ENCODE measurements around the gene NAV2. TPM values are rescaled to one million over a fixed set of nuclear protein-coding genes. Genes with fewer than 3 reads are reported as not detected.
A peak's percentile ranks its signal among the peaks of the same experiment; 100 is the strongest.

Gene NAV2
- total RNA-seq, 1 donor, result 11.2 TPM

DNA sequence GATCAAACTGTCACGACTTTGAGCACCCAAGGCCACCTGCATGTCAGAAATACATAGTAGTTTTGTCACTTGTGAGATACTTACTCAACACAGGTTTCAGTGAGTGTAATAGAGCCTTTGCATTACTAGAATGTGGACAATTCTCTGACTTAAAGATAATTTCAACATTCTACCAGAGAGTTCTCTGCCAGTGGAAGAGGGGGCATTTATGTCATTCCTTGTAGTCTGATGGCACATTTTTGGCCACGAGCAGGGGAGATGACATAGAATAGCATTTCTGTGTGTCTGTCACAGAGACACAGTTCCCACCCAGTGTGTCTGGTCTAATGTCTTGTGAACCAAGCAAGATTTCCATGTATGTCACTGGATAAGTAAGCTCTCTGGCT lies 335.1 kb downstream of the NAV2 start:
- no peak for DNase-seq (ENCODE audit: low read depth)
- TF ChIP-seq, protein P1, sequence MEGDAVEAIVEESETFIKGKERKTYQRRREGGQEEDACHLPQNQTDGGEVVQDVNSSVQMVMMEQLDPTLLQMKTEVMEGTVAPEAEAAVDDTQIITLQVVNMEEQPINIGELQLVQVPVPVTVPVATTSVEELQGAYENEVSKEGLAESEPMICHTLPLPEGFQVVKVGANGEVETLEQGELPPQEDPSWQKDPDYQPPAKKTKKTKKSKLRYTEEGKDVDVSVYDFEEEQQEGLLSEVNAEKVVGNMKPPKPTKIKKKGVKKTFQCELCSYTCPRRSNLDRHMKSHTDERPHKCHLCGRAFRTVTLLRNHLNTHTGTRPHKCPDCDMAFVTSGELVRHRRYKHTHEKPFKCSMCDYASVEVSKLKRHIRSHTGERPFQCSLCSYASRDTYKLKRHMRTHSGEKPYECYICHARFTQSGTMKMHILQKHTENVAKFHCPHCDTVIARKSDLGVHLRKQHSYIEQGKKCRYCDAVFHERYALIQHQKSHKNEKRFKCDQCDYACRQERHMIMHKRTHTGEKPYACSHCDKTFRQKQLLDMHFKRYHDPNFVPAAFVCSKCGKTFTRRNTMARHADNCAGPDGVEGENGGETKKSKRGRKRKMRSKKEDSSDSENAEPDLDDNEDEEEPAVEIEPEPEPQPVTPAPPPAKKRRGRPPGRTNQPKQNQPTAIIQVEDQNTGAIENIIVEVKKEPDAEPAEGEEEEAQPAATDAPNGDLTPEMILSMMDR (IDR thresholded peaks at IDR 0.05; ENCODE audit: insufficient read depth, low read depth, low read length), result no peak
- no peak overlapping the region for H3K4me3 ChIP-seq (ENCODE audit: low read depth, low read length)

DNA sequence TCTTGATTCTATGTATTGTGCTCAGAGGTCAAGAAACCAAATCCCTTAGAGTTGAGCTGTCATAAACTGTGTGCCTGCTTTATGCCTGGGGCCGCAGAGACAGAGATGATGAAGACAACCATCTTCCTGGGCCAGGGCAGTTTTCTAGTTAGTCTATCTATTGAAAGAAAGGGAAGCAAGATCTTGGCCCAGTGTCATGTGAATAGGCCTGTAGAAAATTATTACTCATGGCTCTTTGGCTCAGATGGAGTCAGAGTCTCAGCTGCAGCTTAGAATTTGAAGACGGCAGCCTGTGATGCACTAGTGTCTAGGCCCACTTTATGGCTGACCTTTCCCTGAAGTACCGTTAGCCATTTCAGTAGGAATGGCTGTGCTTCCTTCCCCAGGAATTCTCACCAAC lies 335.6 kb downstream of the NAV2 start:
- TF ChIP-seq, protein P1 (IDR thresholded peaks at IDR 0.05; ENCODE audit: insufficient read depth, low read depth, low read length), result no peak
- DNase-seq (ENCODE audit: low read depth), result no peak
- no peak overlapping the region for H3K4me3 ChIP-seq (ENCODE audit: low read depth, low read length)

DNA sequence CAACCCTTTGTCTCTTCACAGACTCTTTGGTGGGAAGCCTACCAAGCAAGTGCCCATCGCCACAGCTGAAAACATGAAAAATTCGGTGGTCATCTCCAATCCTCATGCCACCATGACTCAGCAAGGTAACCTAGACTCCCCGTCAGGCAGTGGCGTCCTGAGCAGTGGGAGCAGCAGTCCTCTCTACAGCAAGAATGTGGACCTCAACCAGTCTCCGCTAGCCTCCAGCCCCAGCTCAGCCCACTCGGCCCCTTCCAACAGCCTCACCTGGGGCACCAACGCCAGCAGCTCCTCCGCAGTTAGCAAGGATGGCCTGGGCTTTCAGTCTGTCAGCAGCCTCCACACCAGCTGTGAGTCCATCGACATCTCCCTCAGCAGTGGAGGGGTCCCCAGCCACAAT lies 336.1 kb downstream of the NAV2 start:
- TF ChIP-seq, protein P1 (IDR thresholded peaks at IDR 0.05; ENCODE audit: insufficient read depth, low read depth, low read length), result no peak
- no peak overlapping the region for H3K4me3 ChIP-seq (ENCODE audit: low read depth, low read length)
- DNase-seq (ENCODE audit: low read depth), result no peak

DNA sequence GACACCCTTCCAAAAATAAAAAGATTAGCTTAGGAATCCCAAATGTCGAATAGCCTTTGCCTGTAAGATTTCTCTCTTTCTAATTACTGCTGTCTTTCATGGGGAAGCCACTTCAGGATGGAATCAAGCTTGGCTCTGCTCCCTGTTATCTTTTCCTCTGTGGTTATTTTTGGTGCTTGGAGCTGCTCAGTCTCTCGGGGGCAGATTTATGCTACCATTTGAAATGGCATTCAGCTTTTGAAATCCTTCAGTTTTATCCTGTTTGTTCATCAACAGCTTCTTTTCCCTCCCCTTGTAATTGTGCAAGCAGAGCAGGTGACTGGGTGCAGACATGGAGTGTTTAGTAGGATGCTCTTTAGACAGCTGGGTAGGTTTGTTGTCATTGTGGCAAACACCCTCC lies 336.6 kb downstream of the NAV2 start:
- peak; percentile 50 for DNase-seq (ENCODE audit: low read depth)
- H3K4me3 ChIP-seq (ENCODE audit: low read depth, low read length), result no peak overlapping the region
- TF ChIP-seq, protein P1 (IDR thresholded peaks at IDR 0.05; ENCODE audit: insufficient read depth, low read depth, low read length), result no peak

DNA sequence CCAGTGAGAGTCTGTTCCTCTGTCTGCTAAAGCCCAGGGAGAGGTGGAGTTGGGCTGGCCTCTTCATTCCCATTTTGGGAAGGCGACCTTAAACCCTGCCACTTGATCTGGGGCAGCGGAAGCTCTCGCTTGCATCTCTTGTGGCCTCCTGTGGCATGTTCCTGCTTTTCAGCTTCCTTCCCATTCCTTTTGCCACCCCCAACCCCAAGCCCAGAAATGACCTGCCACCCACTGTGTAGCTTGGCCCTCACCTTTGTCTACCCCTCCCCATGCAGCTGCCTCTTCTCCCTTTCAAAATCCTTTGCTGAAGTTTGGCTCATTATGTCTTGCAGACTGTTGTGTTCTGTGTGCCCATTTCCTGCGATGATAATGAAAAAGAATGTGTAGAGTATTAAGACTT lies 337.4 kb downstream of the NAV2 start:
- H3K4me3 ChIP-seq (ENCODE audit: low read depth, low read length), result no peak overlapping the region
- DNase-seq (ENCODE audit: low read depth), result no peak
- TF ChIP-seq, protein P1 (IDR thresholded peaks at IDR 0.05; ENCODE audit: insufficient read depth, low read depth, low read length), result no peak

DNA sequence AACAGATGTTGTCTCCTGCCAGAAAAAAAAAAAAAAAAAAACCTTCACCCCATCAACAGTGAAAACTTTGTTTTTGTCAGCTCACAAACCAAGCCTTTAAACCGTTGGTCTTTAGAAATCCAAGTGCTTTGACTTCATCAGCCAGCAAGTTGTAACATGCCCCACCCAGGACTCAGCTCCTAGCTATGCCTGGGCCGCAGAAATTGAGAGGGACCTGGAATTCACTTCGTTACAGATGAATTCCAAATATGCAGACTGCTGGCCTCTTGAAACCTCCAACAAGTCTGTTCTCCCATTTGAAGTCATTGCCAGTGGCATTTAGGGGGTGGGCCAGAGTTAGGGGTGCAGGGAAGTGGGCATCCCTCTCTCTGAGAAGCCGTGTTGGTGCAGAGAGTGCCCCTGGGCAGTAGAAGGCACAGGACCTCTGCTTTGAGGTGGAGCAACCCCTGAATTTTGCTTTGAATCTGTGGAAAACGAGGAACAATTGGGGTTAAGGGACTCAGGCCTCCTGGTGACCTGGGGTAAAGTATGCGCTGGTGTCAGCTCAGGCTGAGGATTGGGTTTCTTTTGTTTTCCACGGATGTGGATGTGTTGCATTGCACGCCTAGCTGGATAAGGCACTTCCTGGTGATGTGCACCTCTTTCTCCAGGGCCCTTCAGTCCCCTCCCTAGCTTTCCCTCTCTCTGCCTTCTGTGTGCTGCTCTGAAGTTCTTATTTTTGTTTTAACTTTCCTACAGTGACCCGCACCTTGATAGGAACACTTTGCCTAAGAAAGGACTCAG lies 338.1 kb downstream of the NAV2 start:
- DNase-seq (ENCODE audit: low read depth), result no peak
- TF ChIP-seq, protein P1 (IDR thresholded peaks at IDR 0.05; ENCODE audit: insufficient read depth, low read depth, low read length), result no peak
- no peak overlapping the region for H3K4me3 ChIP-seq (ENCODE audit: low read depth, low read length)

All from fibroblast of villous mesenchyme (primary cell).